DND-41 (cell line): ENCODE measurements around the gene SLX4.
"Not testable (repeated sequence)": the region's sequence is repeated elsewhere in the genome, so short reads cannot be mapped to it uniquely, and the experiment has no call there.

ENCODE experiments used
- ATAC-seq: fragments of 200-7000 bp; cut with Tn5 transposase; 3 replicates; pipeline ENCODE4 v1.9.1; 2021; ENCODE audit warnings: low read depth; ENCODE audit not compliant: insufficient read depth
- DNase-seq: peaks from one replicate; pipeline ENCODE4 v3.0.0-alpha.2; 2020
- H2AFZ ChIP-seq: 2 replicates; pipeline ENCODE4 v1.6.0; 2012; ENCODE audit warnings: low read depth, low read length
- H3K27ac ChIP-seq: 2 replicates; pipeline ENCODE4 v1.5.1; 2012; ENCODE audit warnings: low read length, inconsistent platforms
- H3K27me3 ChIP-seq: fragments of 200-600 bp; sonication (generic); 2 replicates; pipeline ENCODE4 v1.6.0; 2012; ENCODE audit warnings: low read length, mild to moderate bottlenecking, inconsistent platforms; ENCODE audit not compliant: insufficient read depth, poor library complexity
- H3K36me3 ChIP-seq: 2 replicates; pipeline ENCODE4 v1.5.1; 2012; ENCODE audit warnings: low read length, inconsistent platforms; ENCODE audit not compliant: insufficient read depth
- H3K4me1 ChIP-seq: 2 replicates; pipeline ENCODE4 v1.5.1; 2012; ENCODE audit warnings: mild to moderate bottlenecking, low read length; ENCODE audit not compliant: insufficient read depth
- H3K4me2 ChIP-seq: 2 replicates; pipeline ENCODE4 v1.6.0; 2012; ENCODE audit warnings: mild to moderate bottlenecking, moderate library complexity, low read length, inconsistent platforms; ENCODE audit not compliant: insufficient read depth
- H3K4me3 ChIP-seq, 2 experiments: fragments of 200-600 bp in 1 of 2; shearing (Covaris generic) in 1 of 2; 2 replicates each; pipeline ENCODE4 v1.5.1; 2012 to 2016; ENCODE audit warnings: inconsistent platforms in 2 of 2, low read length in 2 of 2, mild to moderate bottlenecking in 2 of 2, low read depth in 1 of 2, moderate library complexity in 1 of 2
- H3K79me2 ChIP-seq: 2 replicates; pipeline ENCODE4 v1.6.0; 2012; ENCODE audit warnings: low read length, inconsistent platforms; ENCODE audit not compliant: insufficient read depth
- H3K9ac ChIP-seq: 2 replicates; pipeline ENCODE4 v1.6.0; 2012; ENCODE audit warnings: low read depth, mild to moderate bottlenecking, inconsistent platforms, low read length, moderate library complexity
- H3K9me3 ChIP-seq: 2 replicates; pipeline ENCODE4 v1.5.1; 2012; ENCODE audit warnings: low read length, moderate library complexity, mild to moderate bottlenecking, inconsistent platforms; ENCODE audit not compliant: insufficient read depth, severe bottlenecking
- H4K20me1 ChIP-seq: 2 replicates; pipeline ENCODE4 v1.6.0; 2012; ENCODE audit warnings: low read length; ENCODE audit not compliant: insufficient read depth
- CTCF ChIP-seq: IDR thresholded peaks from 2 replicates; pipeline ENCODE4 v1.5.1; 2012; ENCODE audit warnings: borderline replicate concordance, low read length, moderate library complexity, mild to moderate bottlenecking; ENCODE audit not compliant: poor library complexity, severe bottlenecking; ENCODE audit errors: extremely low read depth
- EZH2 ChIP-seq: IDR thresholded peaks from 3 replicates; pipeline ENCODE4 v1.6.1; 2012; ENCODE audit warnings: borderline replicate concordance, low read depth, mild to moderate bottlenecking, moderate library complexity, low read length, inconsistent platforms; ENCODE audit not compliant: severe bottlenecking

Gene SLX4

DNA sequence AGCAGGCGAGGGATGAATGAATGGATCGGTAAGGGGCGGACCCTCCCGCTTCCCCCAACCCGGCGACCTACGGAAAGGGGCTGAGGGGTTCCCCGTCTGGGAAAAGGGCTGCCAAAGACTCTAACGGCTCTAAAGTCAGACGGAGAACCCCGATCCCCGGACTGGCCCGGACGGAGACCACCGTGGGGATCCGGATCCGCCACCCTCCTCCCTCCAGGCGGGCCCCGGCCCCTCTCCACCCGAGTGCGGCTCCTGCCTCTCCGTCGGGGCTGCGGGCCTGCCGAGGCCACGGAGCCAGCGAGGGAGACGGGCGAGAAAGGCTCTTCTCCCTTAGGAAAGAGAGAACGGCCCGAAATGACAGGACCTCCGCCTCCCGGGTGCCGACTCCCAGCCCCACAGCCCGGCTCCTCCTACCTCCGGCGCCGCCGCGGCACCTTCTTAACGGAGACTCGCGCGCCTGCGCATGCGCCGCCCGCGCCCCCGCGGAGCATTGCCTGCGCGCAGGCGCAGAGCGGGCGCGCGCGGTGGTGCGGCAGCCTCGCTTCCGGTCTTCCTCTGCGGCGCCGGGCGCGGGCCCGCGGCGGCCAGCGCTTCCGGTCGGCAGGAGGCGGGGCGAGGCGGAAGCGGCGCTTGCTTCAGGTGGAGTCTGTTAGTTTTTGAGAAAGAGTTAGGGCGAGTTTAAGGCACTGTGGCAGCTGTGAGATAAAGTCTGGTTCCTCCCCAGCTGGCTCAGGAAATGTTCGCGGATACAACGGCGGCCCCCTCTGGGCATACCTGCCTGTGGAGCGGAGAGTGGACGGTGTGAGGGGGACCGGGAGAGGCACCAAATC lies at the start of gene SLX4:
TSS of gene SLX4 (minus strand) at position 461 of the 830 bp plus-strand sequence. CDS start 2,642 bp downstream, outside the sequence.
- ATAC-seq (peak; percentile 84), DNase-seq (peak; percentile 91)
- Histone ChIP-seq H3K4me1 (peaks cover 30% of the 10 kb centered on the region), H3K36me3 (peaks cover 15% of the 10 kb centered on the region), H4K20me1 (peaks cover 4% of the 10 kb centered on the region; the same call in 1 of the 2 replicates), H3K27me3 (no peaks in the 10 kb centered on the region), H3K4me3 (peak within 1 kb of the TSS; percentile 63 to 85), H2AFZ (peak within 1 kb of the TSS; percentile 98), H3K9me3 (no peaks in the 10 kb centered on the region), H3K9ac (peak within 1 kb of the TSS; percentile 82), H3K4me2 (peak within 1 kb of the TSS; percentile 84), H3K79me2 (peaks cover 53% of the 10 kb centered on the region), H3K27ac (peak within 1 kb of the TSS; percentile 90)
- TF ChIP-seq CTCF, result peak; percentile 30
- no peak for TF ChIP-seq EZH2

DNA sequence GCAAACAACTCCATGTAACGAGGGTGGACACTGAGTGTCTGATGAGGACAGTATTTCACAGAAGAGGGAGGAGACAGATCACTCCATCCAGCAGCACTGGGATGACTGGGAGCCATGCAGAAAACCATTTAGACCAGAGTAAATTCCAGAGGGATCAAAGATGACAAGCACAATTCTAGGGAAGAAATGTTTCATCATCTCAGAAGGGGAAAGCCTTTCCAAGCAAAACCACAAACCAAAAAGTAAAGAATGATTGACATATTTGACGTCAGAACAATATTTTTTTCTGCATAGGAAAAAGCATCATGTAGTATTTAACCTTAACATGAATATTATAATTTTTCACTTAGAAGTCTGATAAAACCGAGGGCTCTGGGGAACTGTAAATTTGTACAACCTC lies 47.8 kb upstream of the SLX4 start:
- no peak for DNase-seq
- Histone ChIP-seq H3K4me2 (no peak overlapping the region), H2AFZ (no peak overlapping the region), H4K20me1 (peaks cover 6% of the 10 kb centered on the region), H3K9me3 (no peaks in the 10 kb centered on the region), H3K9ac (no peak overlapping the region), H3K4me3 (no peak overlapping the region), H3K27ac (no peak overlapping the region), H3K36me3 (peaks cover 87% of the 10 kb centered on the region), H3K4me1 (no peaks in the 10 kb centered on the region), H3K79me2 (no peaks in the 10 kb centered on the region), H3K27me3 (no peaks in the 10 kb centered on the region)
- no peak for TF ChIP-seq EZH2
- no peak for TF ChIP-seq CTCF
- no peak for ATAC-seq

GRCh38 chr16:3656491-3657468 lies 45.4 kb upstream of the SLX4 start:
- H4K20me1 ChIP-seq, result peaks cover 5% of the 10 kb centered on the region
- no peak overlapping the region for H3K4me2 ChIP-seq
- H3K27ac ChIP-seq, result no peak overlapping the region
- H3K27me3 ChIP-seq, result no peaks in the 10 kb centered on the region
- no peaks in the 10 kb centered on the region for H3K79me2 ChIP-seq
- H3K4me1 ChIP-seq, result no peaks in the 10 kb centered on the region
- no peak overlapping the region for H2AFZ ChIP-seq
- TF ChIP-seq EZH2, result no peak
- no peak for TF ChIP-seq CTCF
- H3K9me3 ChIP-seq, result no peaks in the 10 kb centered on the region
- no peak overlapping the region for H3K4me3 ChIP-seq
- H3K9ac ChIP-seq, result no peak overlapping the region
- no peak for DNase-seq
- ATAC-seq, result no peak
- H3K36me3 ChIP-seq, result peaks cover 73% of the 10 kb centered on the region

DNA sequence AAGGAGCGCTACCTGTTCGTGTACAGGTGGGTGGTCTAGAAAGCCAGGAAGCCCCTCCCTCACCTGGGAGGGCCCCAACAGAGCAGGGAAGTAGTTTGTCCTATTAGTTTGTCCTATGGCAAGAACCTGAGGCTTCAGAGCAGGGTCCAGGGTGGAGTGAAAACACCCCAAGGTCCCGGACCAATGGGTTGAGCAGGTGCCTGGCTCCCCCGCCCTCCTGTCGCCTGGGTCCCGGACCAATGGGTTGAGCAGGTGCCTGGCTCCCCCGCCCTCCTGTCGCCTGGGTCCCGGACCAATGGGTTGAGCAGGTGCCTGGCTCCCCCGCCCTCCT lies 44.7 kb upstream of the SLX4 start:
- not testable (repeated sequence) for H3K27me3 ChIP-seq, H3K4me2 ChIP-seq, H3K4me3 ChIP-seq, H3K27ac ChIP-seq, H2AFZ ChIP-seq, H4K20me1 ChIP-seq, ATAC-seq, H3K4me1 ChIP-seq, H3K9ac ChIP-seq, H3K9me3 ChIP-seq, DNase-seq, H3K79me2 ChIP-seq
- H3K36me3 ChIP-seq, result peaks cover 72% of the 10 kb centered on the region
